ENCODE results near the gene ANKRD16. TPM values are rescaled to one million over a fixed set of nuclear protein-coding genes. Genes with fewer than 3 reads are reported as not detected.
"Not testable (repeated sequence)": the region's sequence is repeated elsewhere in the genome, so short reads cannot be mapped to it uniquely, and the experiment has no call there.

The ANKRD16 gene
- total RNA-seq, 6 donors from 2014 or later, result 4.3 to 27.2 (median 7.5) TPM

DNA sequence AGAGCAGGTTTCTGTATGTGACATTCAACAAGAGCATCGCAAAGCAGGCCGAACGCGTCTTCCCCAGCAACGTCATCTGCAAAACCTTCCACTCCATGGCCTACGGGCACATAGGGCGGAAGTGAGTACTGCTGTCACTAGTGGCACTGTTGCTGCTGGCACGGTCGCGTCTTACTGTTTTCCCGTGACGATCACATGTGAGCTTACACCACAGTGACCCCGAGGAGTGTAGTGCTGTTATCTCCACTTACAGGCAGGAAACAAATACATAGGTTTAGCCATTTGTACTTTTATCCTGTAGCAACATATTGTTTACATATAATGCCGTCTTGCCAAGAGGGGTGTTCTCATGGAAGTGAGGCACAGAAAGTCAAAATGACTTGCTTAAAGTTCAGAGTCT is 25.8 kb upstream of the ANKRD16 start:
- Histone ChIP-seq H3K4me1 (no peaks in the 10 kb centered on the region), H3K36me3 (peaks cover 48 to 99% (median 87%) of the 10 kb centered on the region in 4 donors), H3K27ac (no peak overlapping the region), H3K9me3 (no peaks in the 10 kb centered on the region), H3K27me3 (no peaks in the 10 kb centered on the region), H3K4me3 (no peak overlapping the region)
- TF ChIP-seq, protein P1, sequence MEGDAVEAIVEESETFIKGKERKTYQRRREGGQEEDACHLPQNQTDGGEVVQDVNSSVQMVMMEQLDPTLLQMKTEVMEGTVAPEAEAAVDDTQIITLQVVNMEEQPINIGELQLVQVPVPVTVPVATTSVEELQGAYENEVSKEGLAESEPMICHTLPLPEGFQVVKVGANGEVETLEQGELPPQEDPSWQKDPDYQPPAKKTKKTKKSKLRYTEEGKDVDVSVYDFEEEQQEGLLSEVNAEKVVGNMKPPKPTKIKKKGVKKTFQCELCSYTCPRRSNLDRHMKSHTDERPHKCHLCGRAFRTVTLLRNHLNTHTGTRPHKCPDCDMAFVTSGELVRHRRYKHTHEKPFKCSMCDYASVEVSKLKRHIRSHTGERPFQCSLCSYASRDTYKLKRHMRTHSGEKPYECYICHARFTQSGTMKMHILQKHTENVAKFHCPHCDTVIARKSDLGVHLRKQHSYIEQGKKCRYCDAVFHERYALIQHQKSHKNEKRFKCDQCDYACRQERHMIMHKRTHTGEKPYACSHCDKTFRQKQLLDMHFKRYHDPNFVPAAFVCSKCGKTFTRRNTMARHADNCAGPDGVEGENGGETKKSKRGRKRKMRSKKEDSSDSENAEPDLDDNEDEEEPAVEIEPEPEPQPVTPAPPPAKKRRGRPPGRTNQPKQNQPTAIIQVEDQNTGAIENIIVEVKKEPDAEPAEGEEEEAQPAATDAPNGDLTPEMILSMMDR (IDR thresholded peaks at IDR 0.05), result no peak
- TF ChIP-seq POLR2AphosphoS5 (IDR thresholded peaks at IDR 0.05) (no peak), POLR2A (IDR thresholded peaks at IDR 0.05) (no peak), EP300 (IDR thresholded peaks at IDR 0.05) (no peak)
- no peak for DNase-seq
- WGBS, 2 donors, result 88 to 94% methylated on average over 10 to 14 of the region's 14 CpGs
- ATAC-seq (ENCODE audit: low FRiP score in 2 of 2), result no peak

DNA sequence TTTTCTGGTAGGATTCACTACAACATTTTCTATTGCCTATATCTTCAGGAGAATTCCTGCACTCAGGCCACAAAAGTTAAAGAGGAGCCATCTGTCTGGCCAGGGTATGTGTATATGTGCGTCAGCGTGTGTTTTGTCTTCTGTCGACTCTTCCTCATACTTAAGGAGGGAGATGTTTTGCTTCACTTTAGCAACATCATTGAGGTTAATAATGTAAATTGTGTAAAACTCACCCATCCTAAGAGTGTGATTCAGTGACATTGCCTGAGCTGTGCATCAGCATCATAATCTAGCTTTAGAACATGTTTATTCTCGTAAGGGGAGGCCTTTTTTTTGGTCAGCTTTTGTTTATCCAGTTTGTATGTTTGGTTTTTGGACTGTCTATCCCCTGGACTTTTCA is 24.0 kb upstream of the ANKRD16 start:
- DNase-seq (no peak), ATAC-seq (ENCODE audit: low FRiP score in 2 of 2) (no peak)
- Histone ChIP-seq H3K36me3 (peaks cover 41 to 99% (median 91%) of the 10 kb centered on the region in 4 donors), H3K9me3 (no peaks in the 10 kb centered on the region), H3K27ac (no peak overlapping the region), H3K4me1 (no peaks in the 10 kb centered on the region), H3K4me3 (no peak overlapping the region), H3K27me3 (no peaks in the 10 kb centered on the region)
- TF ChIP-seq, protein P1 (IDR thresholded peaks at IDR 0.05), result no peak
- no peak for TF ChIP-seq POLR2A (IDR thresholded peaks at IDR 0.05)
- no peak for TF ChIP-seq POLR2AphosphoS5 (IDR thresholded peaks at IDR 0.05)
- no peak for TF ChIP-seq EP300 (IDR thresholded peaks at IDR 0.05)
- WGBS, 2 donors, result 96 to 99% methylated on average over 4 of the region's 4 CpGs

DNA sequence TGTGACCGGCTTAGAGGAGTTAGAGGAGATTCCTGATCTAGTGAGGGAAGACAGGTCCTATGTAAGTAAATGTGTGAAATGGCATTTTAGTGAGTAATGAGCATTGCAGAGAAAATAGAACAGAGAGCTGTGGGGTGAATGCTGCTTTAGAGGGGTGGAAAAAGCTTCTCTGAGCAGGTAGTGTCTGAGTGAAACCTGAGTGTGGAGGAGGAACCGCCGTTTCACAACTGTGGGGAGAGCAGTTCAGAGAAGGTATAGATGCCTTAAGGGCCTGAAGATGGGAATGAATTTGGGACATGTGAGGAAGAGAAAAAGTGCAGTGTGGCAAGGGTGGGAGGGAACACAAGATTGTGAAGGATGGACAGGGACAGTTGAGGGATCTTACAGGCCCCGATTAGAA is 22.0 kb upstream of the ANKRD16 start:
- no peak overlapping the region for H3K4me3 ChIP-seq
- TF ChIP-seq EP300 (IDR thresholded peaks at IDR 0.05) (no peak), POLR2A (IDR thresholded peaks at IDR 0.05) (no peak), POLR2AphosphoS5 (IDR thresholded peaks at IDR 0.05) (no peak)
- TF ChIP-seq, protein P1 (IDR thresholded peaks at IDR 0.05), result no peak
- ATAC-seq (ENCODE audit: low FRiP score in 2 of 2) (no peak), DNase-seq (no peak)
- WGBS, 2 donors, result 97% methylated on average over 4 of the region's 4 CpGs
- no peaks in the 10 kb centered on the region for H3K9me3 ChIP-seq
- H3K36me3 ChIP-seq, result peaks cover 27 to 87% (median 74%) of the 10 kb centered on the region in 4 donors
- H3K27ac ChIP-seq, result no peak overlapping the region
- no peaks in the 10 kb centered on the region for H3K27me3 ChIP-seq
- no peaks in the 10 kb centered on the region for H3K4me1 ChIP-seq

DNA sequence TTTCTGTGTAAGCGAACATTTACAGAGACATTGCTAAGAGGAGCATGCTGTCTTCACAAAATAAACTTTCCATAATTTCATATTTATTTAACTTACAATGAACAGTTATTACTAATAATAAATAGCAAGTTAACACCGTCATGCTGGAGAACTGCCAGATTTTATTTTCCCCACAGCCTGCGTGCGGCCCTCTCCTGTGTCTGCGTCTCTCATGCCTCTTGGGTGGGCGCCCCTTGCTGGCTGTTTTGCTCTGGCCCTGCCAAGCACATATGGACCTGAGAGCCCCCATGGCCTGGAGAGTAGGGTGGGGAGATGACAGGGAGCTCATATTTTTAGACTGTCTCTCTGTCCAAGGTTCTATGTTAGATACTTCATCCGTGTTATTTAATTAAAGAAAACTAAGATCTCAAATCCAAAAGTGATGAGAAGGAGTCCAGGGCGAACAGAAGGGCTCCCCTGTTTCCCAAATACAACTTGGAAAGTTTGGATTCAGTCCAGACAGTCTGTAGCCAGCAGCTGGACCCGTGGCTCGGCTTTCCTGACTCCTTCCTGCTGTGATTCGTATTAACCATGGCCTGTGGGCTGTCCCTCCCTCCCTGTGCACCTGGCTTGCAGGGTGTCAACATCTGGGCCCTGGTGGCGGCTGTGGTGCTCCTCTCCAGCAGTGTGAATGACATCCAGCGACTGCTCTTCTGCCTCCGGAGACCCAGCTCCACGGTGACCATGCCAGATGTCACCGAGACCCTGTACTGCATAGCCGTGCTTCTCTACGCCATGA is 20.8 kb upstream of the ANKRD16 start:
- H3K4me1 ChIP-seq, result peaks cover 0 to 7% (median 2%) of the 10 kb centered on the region in 4 donors
- H3K27me3 ChIP-seq, result no peaks in the 10 kb centered on the region
- DNase-seq, result no peak
- no peak overlapping the region for H3K4me3 ChIP-seq
- no peaks in the 10 kb centered on the region for H3K9me3 ChIP-seq
- TF ChIP-seq POLR2AphosphoS5 (IDR thresholded peaks at IDR 0.05) (no peak), POLR2A (IDR thresholded peaks at IDR 0.05) (no peak), EP300 (IDR thresholded peaks at IDR 0.05) (no peak)
- TF ChIP-seq, protein P1 (IDR thresholded peaks at IDR 0.05), result no peak
- no peak for ATAC-seq (ENCODE audit: low FRiP score in 2 of 2)
- H3K36me3 ChIP-seq, result peaks cover 23 to 78% (median 68%) of the 10 kb centered on the region in 4 donors
- 83 to 92% methylated on average over 12 to 18 of the region's 18 CpGs for WGBS, 2 donors
- no peak overlapping the region for H3K27ac ChIP-seq

DNA sequence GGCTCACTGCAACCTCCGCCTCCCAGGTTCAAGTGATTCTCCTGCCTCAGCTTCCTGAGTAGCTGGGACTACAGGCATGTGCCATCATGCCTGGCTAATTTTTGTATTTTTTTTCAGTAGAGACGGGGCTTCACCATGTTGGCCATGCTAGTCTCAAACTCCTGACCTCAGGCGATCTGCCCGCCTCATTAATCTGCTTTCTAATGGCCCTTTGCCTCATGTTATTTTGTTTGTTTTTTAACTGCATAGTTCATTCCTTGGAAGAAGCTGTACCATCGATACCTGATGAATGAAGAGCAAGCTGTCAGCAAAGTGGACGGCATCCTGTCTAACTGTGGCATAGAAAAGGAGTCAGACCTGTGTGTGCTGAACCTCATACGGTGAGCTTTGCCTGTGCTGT is 19.0 kb upstream of the ANKRD16 start:
- H3K27ac ChIP-seq; H3K4me3 ChIP-seq; ATAC-seq (ENCODE audit: low FRiP score in 2 of 2); H3K9me3 ChIP-seq; DNase-seq; H3K4me1 ChIP-seq; H3K27me3 ChIP-seq: not testable (repeated sequence)
- WGBS, 2 donors, result 93 to 98% methylated on average over 7 of the region's 7 CpGs
- peaks cover 12 to 59% (median 52%) of the 10 kb centered on the region in 4 donors for H3K36me3 ChIP-seq

Data from upper lobe of left lung (tissue), 6 donors.